ENCODE results near the gene SIRT5.

The SIRT5 gene

DNA sequence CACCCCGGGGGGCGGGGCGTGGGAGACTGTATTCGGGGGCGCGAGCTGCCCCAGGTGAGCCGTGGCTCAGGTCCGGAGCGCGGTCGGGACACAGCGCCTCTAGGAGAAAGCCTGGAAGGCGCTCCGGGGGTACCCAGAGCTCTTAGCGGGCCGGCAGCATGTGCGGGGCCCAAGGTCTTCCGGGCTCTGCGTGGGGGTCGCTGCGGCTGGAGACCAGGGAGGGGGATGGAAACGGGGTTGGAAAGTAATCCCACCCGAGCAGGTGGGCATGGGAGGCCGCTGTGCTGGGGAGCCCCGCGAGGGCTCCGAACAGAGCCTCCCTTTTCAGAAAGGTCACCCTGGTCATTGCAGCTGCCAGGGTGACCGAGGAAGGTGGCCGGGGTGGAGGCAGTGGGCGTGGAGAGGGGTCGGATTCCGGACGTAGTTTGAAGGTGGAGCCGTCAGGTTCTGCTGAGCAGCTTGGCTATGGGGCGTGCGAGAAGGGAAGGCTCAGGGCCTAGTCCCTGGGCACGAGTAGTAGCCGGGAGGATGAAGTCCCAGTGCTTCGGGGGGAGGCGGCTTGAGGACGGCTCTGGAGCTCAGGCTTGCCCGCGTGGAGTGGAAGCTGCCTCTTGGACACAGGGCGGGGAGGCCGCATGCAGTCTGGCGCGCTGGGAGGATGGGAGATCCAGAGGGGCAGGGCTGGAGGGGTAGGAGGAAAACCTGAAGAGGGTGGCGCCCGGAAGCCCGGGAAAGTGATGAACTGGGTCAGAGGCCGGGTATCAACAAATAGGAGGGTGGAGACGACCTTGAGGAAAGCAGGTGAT is at the start of gene SIRT5:
TSS of gene SIRT5 (plus strand) at position 31 of the 806 bp plus-strand sequence. CDS start 9,510 bp downstream, outside the sequence.
- DNase-seq, result peak; percentile 80

DNA sequence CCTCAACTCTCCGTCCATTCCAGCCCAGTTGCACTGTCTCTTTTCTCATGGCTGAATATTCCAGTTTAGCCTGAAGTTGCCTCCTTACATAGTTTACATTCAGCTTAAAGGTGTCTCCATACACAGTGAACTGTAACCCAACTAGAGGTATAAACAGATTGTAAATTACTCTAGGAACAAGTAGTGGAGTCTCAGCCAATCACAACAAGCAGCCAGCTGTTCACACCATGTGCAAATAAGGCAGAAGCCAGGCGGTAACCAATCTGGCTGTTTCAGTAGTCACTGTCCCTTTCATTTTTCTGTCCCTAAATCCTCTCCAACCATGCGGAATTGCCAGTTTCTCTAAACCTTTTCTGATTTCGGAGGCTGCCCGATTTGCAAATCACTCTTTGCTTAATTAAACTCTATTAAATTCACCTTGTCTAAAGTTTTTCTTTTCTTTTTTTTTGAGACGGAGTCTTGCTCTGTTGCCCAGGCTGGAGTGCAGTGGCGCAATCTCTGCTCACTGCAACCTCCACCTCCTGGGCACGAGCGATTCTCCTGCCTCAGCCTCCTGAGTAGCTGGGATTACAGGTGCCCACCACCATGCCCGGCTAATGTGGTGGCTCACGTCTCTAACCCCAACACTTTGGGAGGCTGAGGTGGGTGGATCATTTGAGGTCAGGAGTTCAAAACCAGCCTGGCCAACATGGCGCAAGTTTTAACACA is 49.4 kb upstream of the SIRT5 start:
- DNase-seq, result no peak

- DNase-seq, result no peak
These were observed 48.1 kb upstream of the SIRT5 start for GRCh38 chr6:13526357-13526726.

DNA sequence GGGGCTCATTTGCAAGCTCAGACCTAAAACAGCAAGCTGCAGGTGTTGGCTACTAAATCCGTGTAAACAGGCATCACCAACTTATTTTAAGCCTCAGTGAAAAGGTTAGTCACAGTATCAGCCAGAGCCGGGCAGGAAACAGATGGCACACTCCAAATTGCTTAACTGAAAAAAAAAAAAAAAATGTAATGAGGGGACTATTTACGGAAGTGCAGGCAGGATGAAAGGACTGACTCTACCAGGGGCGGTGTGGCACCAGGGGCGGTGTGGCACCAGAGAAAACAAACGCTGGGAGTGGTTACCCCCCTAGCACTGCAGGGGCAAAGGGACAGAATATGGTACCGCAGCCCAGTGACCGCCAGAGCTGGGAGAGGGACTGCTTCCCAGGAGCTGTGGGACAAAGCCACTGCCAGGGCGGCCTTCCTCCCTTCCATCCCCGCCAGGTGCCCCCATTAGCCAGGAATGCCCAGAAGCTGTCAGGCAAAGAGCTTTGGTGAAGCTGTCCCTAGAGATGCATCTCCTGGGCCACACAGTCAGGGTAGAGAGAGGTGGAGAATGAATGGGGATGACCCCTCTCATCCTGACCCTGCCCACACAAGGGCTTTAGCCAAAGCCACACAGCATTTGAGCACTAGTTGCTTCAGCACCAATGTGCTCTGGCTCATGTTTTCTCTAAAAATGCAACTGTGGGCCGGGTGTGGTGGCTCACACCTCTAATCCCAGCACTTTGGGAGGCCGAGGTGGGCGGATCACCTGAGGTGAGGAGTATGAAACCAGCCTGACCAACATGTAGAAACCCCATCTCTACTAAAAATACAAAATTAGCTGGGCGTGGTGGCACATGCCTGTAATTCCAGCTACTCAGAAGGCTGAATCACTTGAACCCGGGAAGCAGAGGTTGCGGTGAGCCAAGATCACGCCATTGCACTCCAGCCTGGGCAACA is 47.4 kb upstream of the SIRT5 start:
- DNase-seq, result no peak

GRCh38 chr6:13527671-13528056 is 46.7 kb upstream of the SIRT5 start:
- DNase-seq, result no peak

- DNase-seq, result no peak
These were observed 46.2 kb upstream of the SIRT5 start for GRCh38 chr6:13528232-13528631.

DNA sequence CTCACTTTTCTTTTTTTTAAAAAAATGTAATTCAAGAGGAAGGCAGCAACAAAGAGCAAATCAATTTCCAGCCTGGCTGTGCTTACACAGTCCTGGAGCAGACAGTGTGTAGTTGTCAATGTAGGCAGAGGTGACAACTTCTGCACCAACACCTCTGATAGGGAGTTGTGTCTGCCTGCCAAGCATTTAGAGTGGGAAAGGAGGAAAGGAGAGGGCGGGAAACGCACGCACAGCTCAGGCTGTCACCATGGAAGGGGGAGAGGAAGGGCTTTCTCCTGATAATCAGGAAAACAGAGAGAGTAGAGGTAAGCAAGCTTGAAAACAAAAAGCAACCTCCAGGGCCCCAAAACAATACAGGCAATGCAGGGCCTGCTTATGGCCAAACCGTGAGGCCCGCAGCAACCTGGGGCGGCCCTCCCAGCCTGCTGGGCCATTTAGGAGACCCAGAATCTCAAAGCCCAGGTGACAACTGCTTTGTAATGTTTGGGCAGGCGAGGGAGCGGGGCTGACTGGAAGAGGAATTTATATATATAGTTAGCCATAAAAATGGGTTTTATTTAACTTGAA is 45.5 kb upstream of the SIRT5 start:
- DNase-seq, result no peak

DNA sequence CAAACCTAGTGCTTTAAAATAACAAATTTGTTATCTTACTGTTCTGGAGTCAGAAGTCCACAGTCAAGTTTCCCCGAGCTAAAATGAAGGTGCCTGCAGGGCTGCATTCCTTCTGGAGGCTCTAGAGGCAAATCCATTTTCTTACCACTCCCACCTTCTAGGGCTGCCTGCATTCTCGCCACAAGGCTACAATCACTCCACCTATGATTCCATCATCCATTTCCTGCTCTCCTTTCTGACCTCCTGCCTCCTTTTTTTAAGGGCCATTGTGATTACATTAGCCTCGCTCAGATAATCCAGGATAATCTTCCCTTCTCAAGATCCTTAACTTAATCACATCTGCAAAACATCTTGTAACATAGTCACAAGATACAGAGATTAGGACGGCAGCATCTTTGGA is 42.4 kb upstream of the SIRT5 start:
- no peak for DNase-seq

DNA sequence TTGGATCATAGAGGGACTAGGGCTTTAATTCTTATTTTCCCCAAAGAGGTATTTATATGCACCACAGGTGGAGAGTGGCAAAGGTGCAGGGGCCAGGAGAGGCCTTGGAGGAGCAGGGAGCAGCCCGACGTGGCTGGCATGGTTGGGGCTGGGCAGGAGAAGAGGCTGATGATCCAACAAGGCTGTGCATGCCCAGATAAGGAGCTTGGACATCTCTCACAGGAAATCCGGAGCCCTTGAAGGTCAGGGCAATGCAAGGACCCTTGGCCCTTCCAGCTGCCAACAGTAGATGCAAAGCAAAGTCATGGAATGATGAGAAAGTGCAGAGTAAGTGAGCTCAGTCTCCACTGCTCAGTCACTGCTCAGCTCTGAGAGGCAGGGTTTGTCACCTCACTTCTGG is 39.9 kb upstream of the SIRT5 start:
- DNase-seq, result no peak

- no peak for DNase-seq
These were observed 39.1 kb upstream of the SIRT5 start for GRCh38 chr6:13535306-13535705.

GRCh38 chr6:13536796-13537526 is 37.4 kb upstream of the SIRT5 start:
- peak; percentile 28 for DNase-seq

DNA sequence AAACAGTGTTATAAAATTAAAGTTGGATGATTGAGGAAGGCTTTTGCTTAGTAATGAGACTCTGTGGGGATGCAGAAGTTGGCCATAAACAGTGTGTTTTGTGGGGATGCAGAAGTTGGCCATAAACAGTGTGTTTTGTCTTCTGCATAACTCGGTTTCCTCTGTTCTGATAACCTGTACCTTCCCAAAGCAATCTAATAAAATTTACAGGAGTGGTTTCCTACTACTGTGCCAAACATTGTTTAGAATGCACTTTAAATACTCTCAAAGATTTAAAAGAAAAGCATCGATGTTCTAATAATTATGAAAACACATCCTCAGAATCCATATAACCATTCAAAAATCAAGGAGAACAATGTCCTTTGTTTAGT is 36.9 kb upstream of the SIRT5 start:
- DNase-seq, result no peak

DNA sequence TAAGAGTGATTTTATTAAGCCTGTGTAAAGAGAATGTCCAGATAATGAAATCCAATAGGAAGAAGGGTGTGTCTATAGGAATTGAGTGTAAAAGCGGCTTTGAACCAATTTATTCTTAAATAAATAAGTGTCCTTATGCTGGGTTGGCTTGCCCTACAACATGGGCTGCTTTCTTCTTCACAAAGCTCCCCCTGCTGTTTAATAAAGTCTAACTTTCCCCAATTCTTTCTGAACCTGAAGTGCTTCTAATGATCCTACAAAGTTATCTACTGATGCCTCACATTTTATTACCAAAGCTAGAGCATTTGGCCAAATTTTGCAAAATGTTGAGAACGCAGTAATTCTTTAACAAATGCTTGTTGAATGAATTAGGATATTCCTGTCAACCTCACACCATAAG is 36.3 kb upstream of the SIRT5 start:
- peak; percentile 52 for DNase-seq

- DNase-seq, result no peak
These were observed 35.8 kb upstream of the SIRT5 start for GRCh38 chr6:13538600-13538999.

DNA sequence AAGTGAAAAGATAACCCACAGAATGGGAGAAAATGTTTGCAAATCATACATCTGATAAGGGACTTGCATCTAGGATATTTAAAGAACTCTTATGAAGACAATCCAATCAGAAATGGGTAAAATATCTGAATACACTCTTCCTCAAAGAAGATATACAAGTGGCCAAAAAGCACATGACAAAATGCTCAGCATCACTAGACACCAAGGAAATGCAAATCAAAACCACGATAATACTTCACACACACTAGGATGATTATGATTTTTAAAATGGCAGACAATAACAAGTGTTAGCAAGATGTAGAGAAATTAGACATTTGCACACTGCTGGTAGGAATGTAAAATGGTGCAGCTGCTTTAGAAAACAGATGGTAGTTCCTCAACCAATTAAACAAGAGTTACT is 34.8 kb upstream of the SIRT5 start:
- no peak for DNase-seq

- no peak for DNase-seq
These were observed 32.9 kb upstream of the SIRT5 start for GRCh38 chr6:13541496-13541895.

DNA sequence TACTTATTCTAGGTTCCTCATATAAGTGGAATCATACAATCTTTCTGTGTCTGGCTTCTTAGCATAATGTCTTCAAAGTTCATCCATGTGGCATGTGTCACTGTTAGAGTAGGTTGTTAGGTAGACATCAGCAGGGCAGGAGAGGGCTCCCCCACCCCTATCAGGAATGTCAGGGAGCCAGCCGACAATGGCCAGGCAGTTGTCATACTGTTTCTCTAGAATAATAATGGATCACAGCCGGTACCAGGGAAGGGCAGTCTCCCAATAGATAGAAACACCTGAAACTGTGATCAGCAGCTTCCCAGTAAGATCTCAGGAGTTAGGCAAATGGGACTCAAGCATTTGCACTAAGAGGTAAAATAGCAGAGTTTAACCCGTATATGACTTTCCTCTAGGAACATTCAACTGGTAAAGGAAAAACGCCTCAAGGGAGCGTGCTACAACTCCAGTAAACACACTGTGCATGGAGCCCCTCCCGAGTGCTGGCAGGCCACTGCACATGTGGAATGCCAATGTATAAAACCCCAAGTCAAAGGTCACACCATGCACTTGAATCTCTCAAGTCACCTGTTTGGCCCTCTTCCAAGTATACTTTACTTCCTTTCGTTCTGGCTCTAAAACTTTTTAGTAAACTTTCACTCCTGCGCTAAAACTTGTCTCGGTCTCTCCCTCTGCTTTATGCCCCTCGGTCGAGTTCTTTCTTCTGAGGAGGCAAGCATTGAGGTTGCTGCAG is 29.8 kb upstream of the SIRT5 start:
- no peak for DNase-seq

- DNase-seq, result no peak
These were observed 28.5 kb upstream of the SIRT5 start for GRCh38 chr6:13545885-13546284.

- DNase-seq, result no peak
These were observed 25.7 kb upstream of the SIRT5 start for GRCh38 chr6:13548500-13549210.

- DNase-seq, result no peak
These were observed 23.7 kb upstream of the SIRT5 start for GRCh38 chr6:13550656-13551055.

- peak; percentile 21 for DNase-seq
These were observed 20.8 kb upstream of the SIRT5 start for GRCh38 chr6:13553646-13554045.

Data from fibroblast of skin of right biceps (primary cell).